Heart left ventricle (tissue), 13 donors: Measurements from ENCODE around the gene ERCC2.

Experiments used
- CTCF ChIP-seq, 12 donors: fragments of 200-600 bp; sonication (generic) in 4 of 12; IDR thresholded peaks; one replicate each; pipeline versions ENCODE4 v1.5.0 to v1.8.0; 2018 to 2022; ENCODE audit warnings: antibody characterized with exemption in 12 of 12, mild to moderate bottlenecking in 5 of 12
- POLR2A ChIP-seq, 2 donors: fragments of 450-650 bp; IDR thresholded peaks; one replicate each; pipeline ENCODE4 v1.6.1; 2017; ENCODE audit warnings: antibody characterized with exemption in 2 of 2, mild to moderate bottlenecking in 2 of 2, moderate library complexity in 2 of 2
- donor health status: ischemic (EF 13 %, LVEDD 7.1; RV severe dilation, severe dysfunction).
- donor health status: DM: no; HTN: yes; CAD: no.
- donor health status: DM: no; HTN: no; CAD: no.
- donor health status: ischemic (EF 25% LVEDD 6.9; RV normal size, moderate dysfunction).
- donor health status: ischemic (EF 25% LVEDD 5.7; RV mildly dilated, moderate dysfunction).
- donor health status: ischemic (EF 35%, LVEDD 5.7; RV mildly dilated, moderate dysfunction).
- donor health status: nonischemic (EF 11% LVEDD 7.7; RV severe dilation, severe dysfunction).
- donor health status: DM: yes; HTN: yes; CAD: no.
- donor health status: PGD.
- donor health status: ischemic (EF 29% LVEDD 5.4; RV normal size, mild dysfunction).
- donor health status: nonischemic (EF 23%, LVEDD 6.1; RV moderate dilation, normal function).

- TF ChIP-seq POLR2A (IDR thresholded peaks at IDR 0.05): no peak
- TF ChIP-seq CTCF (IDR thresholded peaks at IDR 0.05): no peak
Observed at GRCh38 chr19:45320997-45321775, 49.2 kb downstream of the ERCC2 start.
